GM21737 (cell line): ENCODE results near the gene PDXK.
A peak's percentile ranks its signal among the peaks of the same experiment; 100 is the strongest.

Experiments used
- ATAC-seq: cut with Tn5 transposase; IDR thresholded peaks from one replicate; pipeline ENCODE4 v1.9.1; 2021; ENCODE audit warnings: mild to moderate bottlenecking, moderate library complexity; ENCODE audit not compliant: unreplicated experiment

The PDXK gene

DNA sequence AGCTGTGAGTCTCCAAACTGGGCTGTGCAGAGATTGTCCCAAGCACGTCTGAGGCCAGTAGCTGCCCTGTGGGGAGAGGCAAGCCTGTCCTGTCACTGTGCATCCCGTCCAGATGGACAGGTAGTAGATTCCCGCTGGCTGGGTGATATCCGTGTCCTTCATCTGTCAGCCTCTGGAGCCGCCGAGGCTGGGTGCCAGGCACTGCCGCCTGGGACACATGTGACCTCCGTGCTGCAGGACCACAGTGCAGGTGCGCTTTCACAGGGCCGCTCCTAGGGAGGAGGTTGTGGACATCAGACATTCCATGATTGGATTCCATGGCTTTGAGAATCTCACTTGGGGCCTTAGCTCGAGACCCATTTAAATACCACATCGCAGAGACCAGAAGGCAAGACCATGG is 4.7 kb downstream of the PDXK start:
- no peak for ATAC-seq

- ATAC-seq = no peak
These were observed 8.0 kb downstream of the PDXK start for GRCh38 chr21:43726686-43727518.

DNA sequence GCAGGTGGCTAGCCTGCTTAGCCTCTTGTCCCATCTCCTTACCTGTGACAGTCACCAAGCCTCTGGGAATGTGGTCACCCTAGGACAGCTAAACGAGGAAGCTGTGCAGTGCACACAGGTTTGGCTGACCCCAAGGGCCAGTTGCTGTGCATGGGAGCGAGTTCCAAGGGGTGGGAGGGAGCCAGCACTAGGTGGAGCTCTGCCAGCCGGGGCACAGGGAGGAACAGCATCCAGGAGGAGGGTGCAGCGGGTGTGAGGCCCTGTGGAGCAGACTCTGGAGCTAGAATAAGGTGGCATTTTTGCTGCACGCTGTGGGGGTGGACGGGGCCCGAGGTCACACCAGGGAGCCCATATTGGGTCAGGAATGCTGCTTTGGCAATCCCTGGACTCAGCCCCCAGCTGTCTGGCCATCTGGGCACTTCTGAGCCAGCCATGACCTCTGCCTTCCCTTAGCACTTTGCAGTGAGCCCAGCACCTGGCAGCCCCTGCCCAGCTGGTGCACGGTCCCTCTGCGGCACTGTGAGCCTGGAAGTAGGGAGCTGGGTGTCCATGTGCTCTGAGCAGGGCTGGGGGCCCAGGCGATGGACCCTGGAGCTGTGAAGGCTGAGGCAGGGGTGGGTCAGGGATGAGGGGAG is 8.7 kb downstream of the PDXK start:
- no peak for ATAC-seq

DNA sequence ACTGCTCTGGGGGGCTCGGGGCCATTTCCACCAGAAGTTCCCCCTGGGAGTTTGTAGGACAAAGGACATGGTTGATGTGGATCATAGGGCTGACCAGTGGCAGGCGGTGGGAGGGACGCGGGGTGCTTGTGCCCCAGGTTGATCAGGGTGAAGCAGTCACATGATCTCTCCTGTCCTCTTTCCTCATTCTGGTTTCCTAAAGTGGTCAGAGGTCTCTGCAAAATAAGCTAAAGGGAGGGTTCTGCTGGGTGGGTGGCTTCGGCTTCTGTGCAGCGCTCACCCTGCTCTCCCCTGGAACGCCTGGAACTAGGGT is 9.2 kb downstream of the PDXK start:
- ATAC-seq = peak; percentile 9

GRCh38 chr21:43728467-43729390 is 9.8 kb downstream of the PDXK start:
- ATAC-seq = peak; percentile 45

- no peak for ATAC-seq
These were observed 12.5 kb downstream of the PDXK start for GRCh38 chr21:43731476-43731875.

GRCh38 chr21:43731891-43732711 is 13.2 kb downstream of the PDXK start:
- no peak for ATAC-seq

DNA sequence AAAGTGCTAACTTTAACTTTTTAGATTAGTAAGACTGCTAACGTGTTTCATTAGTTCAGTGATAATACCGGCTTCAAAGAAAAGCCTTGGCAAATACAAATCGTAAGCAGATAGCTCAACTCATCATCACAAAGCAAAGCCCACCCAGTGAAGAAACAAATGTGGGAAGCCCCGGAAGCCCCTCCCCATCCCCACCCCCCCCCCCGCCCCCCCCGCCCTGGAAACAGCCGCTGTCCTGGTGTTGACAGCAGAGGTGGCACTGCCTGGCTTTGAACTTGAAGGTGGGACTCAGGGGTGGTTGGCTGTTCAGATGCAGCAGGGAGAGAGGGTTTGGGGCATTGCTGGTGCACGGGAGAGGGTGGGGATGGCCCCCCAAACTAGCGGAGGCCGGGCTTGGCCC is 14.1 kb downstream of the PDXK start:
- ATAC-seq = no peak

DNA sequence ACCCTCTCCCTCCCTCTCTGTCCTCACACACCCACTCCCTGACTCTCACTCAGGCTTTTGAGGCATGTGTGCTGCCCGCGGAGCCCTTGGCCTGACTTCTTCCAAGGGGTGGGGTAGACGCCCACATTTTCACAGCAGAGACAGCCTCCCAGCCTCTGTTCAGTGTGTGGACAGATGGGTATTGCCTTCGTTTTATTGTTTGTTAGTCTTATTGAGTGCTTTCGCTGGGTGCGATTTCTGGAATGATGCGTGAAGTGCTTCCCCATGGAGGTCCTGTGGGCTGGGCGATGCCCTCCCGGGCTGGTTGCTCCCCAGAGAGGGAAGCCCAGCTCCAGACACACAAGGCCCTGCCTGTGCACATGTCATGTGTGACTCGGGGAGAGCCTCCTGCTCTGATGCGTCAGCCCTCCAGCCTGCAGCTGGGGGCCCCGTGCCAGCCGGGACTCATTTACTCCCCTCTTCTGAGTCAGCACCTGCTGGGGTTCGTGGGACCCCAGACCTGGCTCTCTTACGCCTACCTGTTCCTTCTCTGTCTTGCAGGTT is 14.7 kb downstream of the PDXK start:
- ATAC-seq = no peak

- no peak for ATAC-seq
These were observed 15.4 kb downstream of the PDXK start for GRCh38 chr21:43734131-43734927.

DNA sequence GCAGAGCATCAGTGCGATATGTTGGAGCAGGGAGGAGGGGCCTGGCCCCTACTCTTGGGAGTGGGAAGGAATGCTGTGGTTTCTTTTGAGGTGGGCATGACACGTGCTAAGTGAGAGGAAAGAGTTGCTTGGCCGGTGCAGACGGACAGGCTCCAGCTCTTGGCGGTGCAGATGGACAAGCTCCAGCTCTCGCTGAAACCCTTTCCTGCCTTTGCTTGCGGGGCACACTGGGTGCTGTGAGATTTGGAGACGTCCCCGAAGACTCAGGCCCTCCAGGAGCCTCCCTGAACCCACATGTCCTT is 15.9 kb downstream of the PDXK start:
- ATAC-seq = no peak

DNA sequence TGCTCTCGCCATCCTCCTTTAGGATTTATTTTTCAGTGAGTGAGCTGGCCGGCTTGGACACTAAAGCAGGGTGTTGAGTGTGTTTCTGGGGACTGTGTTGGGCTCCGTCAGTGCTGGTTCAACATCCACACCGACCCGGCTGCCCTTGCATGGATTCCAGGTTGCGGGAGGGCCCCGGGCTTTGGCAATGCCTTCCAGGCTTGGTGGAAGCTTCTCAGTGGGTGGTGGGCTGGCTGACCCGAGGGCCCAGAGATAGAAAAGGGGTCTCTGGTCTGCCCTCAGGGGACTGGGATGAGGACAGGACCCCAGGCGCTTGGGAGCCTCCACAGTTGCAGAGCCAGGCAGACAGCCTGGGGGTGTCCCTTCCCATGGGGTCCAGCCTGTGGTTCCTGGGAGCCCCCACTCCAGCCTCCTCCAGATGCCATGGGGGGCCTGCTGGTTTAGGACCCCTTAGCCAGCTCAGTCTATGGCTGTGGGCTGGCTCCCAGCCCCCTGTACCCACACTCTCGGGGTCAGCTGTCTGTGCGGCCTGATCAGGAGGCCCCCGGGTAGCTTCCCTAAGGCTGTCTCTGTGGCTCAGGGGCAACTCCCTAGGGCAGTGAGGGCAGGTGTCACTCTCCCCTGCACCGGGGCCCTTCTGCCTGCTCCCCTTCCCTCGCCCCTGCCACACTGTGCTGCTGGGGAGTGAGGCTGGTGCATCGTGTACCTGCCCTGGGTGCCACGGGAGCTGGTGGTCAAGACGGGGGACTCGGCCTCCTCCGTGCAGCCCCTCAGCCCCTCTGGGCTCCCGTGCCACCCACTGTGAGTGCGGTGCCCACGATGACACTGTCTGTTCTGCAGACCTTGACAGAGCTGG is 16.5 kb downstream of the PDXK start:
- ATAC-seq = no peak

DNA sequence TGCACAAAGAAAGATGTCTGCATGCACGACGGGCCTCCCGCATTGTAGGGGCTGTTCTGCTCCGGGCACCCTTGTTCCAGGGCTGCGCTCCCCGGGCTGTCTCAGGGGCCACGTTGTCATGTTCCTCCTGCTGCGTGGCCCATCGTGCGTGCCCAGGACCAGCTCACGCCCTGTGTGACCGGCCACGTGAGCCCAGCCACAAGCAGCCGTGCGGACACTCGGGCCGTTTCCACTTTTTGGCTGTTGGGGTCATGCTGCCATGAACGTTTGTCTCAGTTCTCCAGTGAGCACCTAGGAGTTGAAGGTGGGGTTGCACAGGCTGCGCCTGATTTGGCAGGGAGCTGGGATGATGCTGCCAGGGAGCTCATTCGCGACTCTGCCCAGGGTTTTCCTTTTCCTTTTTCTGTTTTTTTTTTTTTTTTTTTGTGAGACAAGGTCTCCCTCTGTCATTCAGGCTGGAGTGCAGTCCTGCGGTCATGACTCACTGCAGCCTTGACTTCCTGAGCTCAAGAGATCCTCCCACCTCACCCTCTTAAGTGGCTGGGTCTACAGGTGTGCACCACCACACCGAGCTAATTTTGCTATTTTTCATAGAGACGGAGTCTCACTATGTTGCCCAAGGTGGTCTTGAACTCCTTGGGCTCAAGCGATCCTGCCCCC is 17.4 kb downstream of the PDXK start:
- no peak for ATAC-seq

DNA sequence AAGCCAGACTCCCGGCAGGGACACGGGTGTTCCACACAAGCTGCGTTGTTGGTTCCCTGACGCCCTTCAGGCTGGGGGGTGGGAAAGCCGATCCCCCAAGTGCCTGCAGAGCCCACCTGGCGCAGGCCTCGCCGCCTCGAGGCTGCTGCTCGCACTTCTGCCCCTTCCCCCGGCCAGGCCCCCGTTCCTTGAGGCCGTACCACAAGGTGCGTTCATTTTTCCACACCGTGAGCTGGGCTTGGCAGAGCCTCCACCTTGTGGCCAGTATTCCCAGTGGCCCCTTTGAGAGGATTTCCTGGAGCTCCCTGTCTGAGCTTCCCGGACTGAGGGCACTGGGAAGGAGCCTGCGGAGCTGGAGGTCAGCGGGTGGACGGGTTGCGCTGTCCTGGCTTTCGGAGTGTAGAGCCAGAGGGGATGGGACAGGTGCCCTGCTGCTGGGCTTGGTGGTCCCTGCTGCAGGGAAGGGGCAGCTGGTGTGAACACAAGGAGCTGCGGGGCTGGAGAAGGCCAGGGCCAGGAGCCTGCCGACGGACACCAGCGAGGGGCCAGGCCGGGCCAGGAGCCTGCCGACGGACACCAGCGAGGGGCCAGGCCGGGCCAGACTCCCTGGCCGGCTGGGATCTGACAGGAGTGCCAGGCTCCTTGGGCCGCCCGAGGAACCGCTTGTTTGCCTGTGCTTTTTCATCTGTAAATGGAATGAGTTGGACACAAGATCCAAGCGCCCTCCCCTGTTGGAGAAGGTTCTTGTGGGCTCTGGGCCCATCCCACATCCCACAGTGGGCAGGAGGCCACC is 18.4 kb downstream of the PDXK start:
- ATAC-seq = no peak

- ATAC-seq = no peak
These were observed 20.9 kb downstream of the PDXK start for GRCh38 chr21:43739621-43740435.

DNA sequence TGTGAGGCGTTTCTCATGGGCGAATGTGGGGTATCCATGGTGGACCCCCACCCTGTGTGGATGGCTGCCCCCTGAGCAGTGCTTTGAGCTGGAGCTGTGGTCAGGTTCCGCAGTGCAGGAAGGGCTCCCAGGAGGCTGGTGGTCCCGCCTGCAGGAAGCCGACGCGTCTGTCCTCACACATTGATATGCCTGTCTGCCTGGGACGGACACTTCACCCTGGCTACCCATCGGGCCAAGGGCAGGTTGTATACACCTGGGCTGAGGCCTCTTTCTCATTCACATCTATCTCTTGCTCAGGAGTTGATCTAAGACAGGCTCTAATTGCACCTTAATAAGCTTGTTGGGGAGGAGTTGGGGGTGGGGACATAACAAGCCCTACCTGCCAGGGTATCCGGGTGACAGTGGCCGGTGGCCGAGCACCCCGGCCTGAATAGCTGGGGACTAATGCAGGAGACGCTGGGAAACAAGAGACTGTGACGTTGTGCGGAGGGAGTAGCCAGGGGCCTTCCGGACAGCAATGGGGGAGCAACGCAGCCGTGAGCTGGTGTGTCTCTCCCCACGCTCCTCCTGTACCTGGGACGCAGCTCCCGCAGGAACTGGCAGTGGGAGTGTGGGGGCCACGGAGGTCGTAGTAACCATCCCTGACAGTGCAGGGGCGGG is 21.7 kb downstream of the PDXK start:
- ATAC-seq = no peak
